GM12873 (cell line): Measurements from ENCODE around the gene TFF2.
A peak's percentile ranks its signal among the peaks of the same experiment; 100 is the strongest.

ENCODE experiments used
- CTCF ChIP-seq: IDR thresholded peaks from 2 replicates; pipeline ENCODE4 v1.5.1; 2012; ENCODE audit warnings: low read depth, mild to moderate bottlenecking, moderate library complexity, low read length, control low read depth; ENCODE audit not compliant: insufficient read depth; ENCODE audit errors: missing control alignments

TFF2 gene

GRCh38 chr21:42311160-42311559, 39.6 kb downstream of the TFF2 start:
- TF ChIP-seq CTCF, result no peak

- no peak for TF ChIP-seq CTCF
Measured at GRCh38 chr21:42310411-42311001, 40.3 kb downstream of the TFF2 start.

GRCh38 chr21:42309753-42310213, 41.0 kb downstream of the TFF2 start:
- TF ChIP-seq CTCF, result peak; percentile 90

- TF ChIP-seq CTCF, result peak; percentile 16
Measured at GRCh38 chr21:42308914-42309752, 41.7 kb downstream of the TFF2 start.

GRCh38 chr21:42308161-42308913, 42.5 kb downstream of the TFF2 start:
- TF ChIP-seq CTCF, result no peak

- no peak for TF ChIP-seq CTCF
Measured at GRCh38 chr21:42307106-42307505, 43.7 kb downstream of the TFF2 start.
